ENCODE measurements around the gene BBS4. TPM values are rescaled to one million over a fixed set of nuclear protein-coding genes. Genes with fewer than 3 reads are reported as not detected.

Gene BBS4
- total RNA-seq, 1 experiment from 2014 or later: 18.9 TPM

DNA sequence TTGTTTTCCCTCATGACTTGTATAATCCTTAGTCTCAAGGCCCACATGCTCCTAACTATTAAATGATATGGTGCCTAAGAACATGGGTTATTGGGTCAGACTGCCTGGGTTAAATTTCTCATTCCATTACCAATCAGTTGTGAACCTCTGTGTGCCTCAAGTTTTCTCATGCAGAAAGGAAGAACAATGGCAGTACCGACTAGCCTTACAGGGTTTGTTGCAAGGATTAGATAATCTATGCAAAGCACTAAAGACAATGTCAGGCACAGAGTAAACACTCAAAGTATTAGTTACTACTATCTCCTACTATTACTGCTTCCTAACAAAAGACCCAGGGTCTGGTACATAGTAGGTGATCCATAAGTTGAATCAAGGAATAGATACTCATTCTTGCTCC is 85.3 kb downstream of the BBS4 start:
- no peak for DNase-seq (ENCODE audit: unreplicated experiment)
- Mint-ChIP-seq H3K36me3 (ENCODE audit: insufficient read depth, unreplicated experiment) (peaks cover 70% of the 10 kb centered on the region), H3K27ac (ENCODE audit: low read depth, unreplicated experiment) (no peak overlapping the region), H3K9me3 (ENCODE audit: unreplicated experiment) (no peaks in the 10 kb centered on the region), H3K4me1 (ENCODE audit: insufficient read depth, unreplicated experiment) (peaks cover 6% of the 10 kb centered on the region), H3K27me3 (ENCODE audit: insufficient read depth, unreplicated experiment) (no peaks in the 10 kb centered on the region), H3K4me3 (ENCODE audit: unreplicated experiment) (no peak overlapping the region)
- no TSS peak for BruUV-seq (replicated peaks)
- ChIA-PET POLR2A (interaction anchor here (2.5 kb wide), 1 partner anchor 11 kb away, joined by 12 read pairs; the partner anchor contains the start of gene ADPGK), CTCF (no interaction called here)
- intact Hi-C loops (cut with micrococcal nuclease): no loop called here
- TF ChIP-seq, protein P1, sequence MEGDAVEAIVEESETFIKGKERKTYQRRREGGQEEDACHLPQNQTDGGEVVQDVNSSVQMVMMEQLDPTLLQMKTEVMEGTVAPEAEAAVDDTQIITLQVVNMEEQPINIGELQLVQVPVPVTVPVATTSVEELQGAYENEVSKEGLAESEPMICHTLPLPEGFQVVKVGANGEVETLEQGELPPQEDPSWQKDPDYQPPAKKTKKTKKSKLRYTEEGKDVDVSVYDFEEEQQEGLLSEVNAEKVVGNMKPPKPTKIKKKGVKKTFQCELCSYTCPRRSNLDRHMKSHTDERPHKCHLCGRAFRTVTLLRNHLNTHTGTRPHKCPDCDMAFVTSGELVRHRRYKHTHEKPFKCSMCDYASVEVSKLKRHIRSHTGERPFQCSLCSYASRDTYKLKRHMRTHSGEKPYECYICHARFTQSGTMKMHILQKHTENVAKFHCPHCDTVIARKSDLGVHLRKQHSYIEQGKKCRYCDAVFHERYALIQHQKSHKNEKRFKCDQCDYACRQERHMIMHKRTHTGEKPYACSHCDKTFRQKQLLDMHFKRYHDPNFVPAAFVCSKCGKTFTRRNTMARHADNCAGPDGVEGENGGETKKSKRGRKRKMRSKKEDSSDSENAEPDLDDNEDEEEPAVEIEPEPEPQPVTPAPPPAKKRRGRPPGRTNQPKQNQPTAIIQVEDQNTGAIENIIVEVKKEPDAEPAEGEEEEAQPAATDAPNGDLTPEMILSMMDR (IDR thresholded peaks at IDR 0.05; ENCODE audit: unreplicated experiment): no peak

DNA sequence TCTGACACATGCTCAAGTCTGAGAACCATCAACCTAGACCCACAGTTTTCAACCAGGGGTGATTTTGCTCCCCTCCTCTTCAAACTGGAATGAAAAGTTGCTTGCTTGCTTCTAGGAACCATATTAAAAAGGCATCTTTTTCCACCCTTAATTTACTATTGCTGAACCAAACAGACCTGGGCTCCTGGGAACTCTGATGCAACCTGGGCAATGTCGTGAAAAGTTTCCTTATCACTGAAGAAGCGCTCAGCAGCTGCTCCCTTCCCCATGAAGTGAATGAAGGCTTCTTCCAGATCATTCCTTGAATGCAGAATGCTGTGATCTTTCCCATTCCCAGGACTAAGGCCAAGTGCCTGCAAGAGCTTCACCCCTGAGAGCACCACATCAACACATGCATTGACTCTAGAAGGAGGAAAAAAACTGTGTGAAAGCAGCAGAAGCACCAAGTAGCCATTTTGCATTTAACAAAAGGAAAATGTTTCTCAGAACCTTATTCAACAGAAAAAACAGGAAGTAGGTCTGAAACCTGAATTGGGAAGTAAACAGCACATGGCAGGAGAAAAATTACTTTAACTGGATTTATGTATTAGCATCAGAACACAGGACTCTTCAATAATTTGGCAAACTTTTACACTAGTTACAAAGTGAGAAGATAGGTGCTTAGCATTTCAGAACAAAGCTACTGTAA is 88.8 kb downstream of the BBS4 start:
- intact Hi-C loops (cut with micrococcal nuclease): no loop called here
- H3K36me3 Mint-ChIP-seq (ENCODE audit: insufficient read depth, unreplicated experiment): peaks cover 45% of the 10 kb centered on the region
- no peak overlapping the region for H3K27ac Mint-ChIP-seq (ENCODE audit: low read depth, unreplicated experiment)
- no TSS peak for BruUV-seq (replicated peaks)
- H3K4me3 Mint-ChIP-seq (ENCODE audit: unreplicated experiment): no peak overlapping the region
- peaks cover 10% of the 10 kb centered on the region for H3K4me1 Mint-ChIP-seq (ENCODE audit: insufficient read depth, unreplicated experiment)
- TF ChIP-seq, protein P1 (IDR thresholded peaks at IDR 0.05; ENCODE audit: unreplicated experiment): no peak
- CTCF ChIA-PET: no interaction called here
- POLR2A ChIA-PET: interaction anchor here (0.6 kb wide), 1 partner anchor 727 kb away, joined by 3 read pairs; no protein-coding TSS in a partner anchor
- H3K9me3 Mint-ChIP-seq (ENCODE audit: unreplicated experiment): no peaks in the 10 kb centered on the region
- H3K27me3 Mint-ChIP-seq (ENCODE audit: insufficient read depth, unreplicated experiment): no peaks in the 10 kb centered on the region
- no peak for DNase-seq (ENCODE audit: unreplicated experiment)

DNA sequence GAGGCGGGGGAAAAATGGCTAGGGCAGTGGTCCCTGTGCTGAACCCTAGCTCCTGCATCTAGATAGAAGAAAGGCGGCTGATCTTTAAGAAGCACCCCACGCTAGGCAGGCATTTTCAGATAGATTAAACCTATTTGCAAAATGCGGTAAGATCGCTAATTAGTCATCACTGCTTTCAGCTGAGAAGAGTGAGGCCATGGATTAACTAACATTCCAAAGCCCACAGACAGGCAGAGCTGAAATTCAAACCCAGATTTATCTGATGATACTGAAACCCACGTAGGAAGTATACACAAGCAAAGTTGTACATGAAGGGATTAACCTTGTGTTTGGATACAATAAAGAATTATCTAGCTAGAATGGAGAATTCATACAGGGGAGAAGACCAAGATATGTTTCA is 92.8 kb downstream of the BBS4 start:
- TF ChIP-seq, protein P1 (IDR thresholded peaks at IDR 0.05; ENCODE audit: unreplicated experiment): no peak
- ChIA-PET CTCF (no interaction called here), POLR2A (interaction anchor here (0.9 kb wide), 1 partner anchor 36 kb away, joined by 6 read pairs; no protein-coding TSS in a partner anchor)
- H3K27ac Mint-ChIP-seq (ENCODE audit: low read depth, unreplicated experiment): no peak overlapping the region
- peaks cover 15% of the 10 kb centered on the region for H3K36me3 Mint-ChIP-seq (ENCODE audit: insufficient read depth, unreplicated experiment)
- no TSS peak for BruUV-seq (replicated peaks)
- intact Hi-C loops (cut with micrococcal nuclease): no loop called here
- DNase-seq (ENCODE audit: unreplicated experiment): no peak
- no peak overlapping the region for H3K4me3 Mint-ChIP-seq (ENCODE audit: unreplicated experiment)
- no peaks in the 10 kb centered on the region for H3K9me3 Mint-ChIP-seq (ENCODE audit: unreplicated experiment)
- peaks cover 22% of the 10 kb centered on the region for H3K4me1 Mint-ChIP-seq (ENCODE audit: insufficient read depth, unreplicated experiment)
- H3K27me3 Mint-ChIP-seq (ENCODE audit: insufficient read depth, unreplicated experiment): no peaks in the 10 kb centered on the region

DNA sequence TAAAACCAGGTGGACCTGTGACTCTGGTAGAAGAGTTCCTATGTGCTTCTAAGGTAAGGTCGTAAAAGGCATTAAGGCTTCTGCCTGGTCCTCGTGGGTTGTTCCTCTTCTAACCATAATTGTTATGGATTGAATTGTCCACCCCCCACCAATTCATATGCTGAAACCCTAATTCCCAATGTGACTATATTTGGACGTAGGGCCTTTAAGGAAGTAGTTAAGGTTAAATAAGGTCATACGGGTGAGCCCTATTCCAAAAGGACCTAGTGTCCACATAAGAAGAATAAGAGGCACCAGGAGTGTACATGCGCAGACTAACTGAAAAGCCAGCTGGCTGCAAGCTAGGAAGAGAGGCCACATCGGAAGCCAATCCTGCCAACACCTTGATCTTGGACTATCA is 95.6 kb downstream of the BBS4 start:
- DNase-seq (ENCODE audit: unreplicated experiment): no peak
- Mint-ChIP-seq H3K27ac (ENCODE audit: low read depth, unreplicated experiment) (peak overlapping the region; percentile 61), H3K36me3 (ENCODE audit: insufficient read depth, unreplicated experiment) (peaks cover 12% of the 10 kb centered on the region), H3K4me3 (ENCODE audit: unreplicated experiment) (peak overlapping the region; percentile 81), H3K27me3 (ENCODE audit: insufficient read depth, unreplicated experiment) (no peaks in the 10 kb centered on the region), H3K4me1 (ENCODE audit: insufficient read depth, unreplicated experiment) (peaks cover 22% of the 10 kb centered on the region), H3K9me3 (ENCODE audit: unreplicated experiment) (no peaks in the 10 kb centered on the region)
- intact Hi-C loops (cut with micrococcal nuclease): loop anchor here (5.0 kb wide), 1 partner anchor 461 kb away; no protein-coding TSS in a partner anchor
- ChIA-PET CTCF (interaction anchor here (0.5 kb wide), 1 partner anchor 272 kb away, joined by 3 read pairs; no protein-coding TSS in a partner anchor), POLR2A (interaction anchor here (0.6 to 2.8 kb wide), 4 partner anchors 9 to 383 kb away, joined by 3 to 12 read pairs (median 6); no protein-coding TSS in a partner anchor)
- TF ChIP-seq, protein P1 (IDR thresholded peaks at IDR 0.05; ENCODE audit: unreplicated experiment): no peak
- no TSS peak for BruUV-seq (replicated peaks)

All from MCF 10A (cell line).